LNCAP (cell line): ENCODE data around the gene FKBP11.

ENCODE experiments used
- CTCF ChIP-seq: fragments of 450-650 bp; IDR thresholded peaks from 2 replicates; pipeline ENCODE4 v1.5.1; 2017; ENCODE audit warnings: mild to moderate bottlenecking

FKBP11 gene

GRCh38 chr12:48961331-48961730 is 36.0 kb upstream of the FKBP11 start:
- no peak for TF ChIP-seq CTCF

DNA sequence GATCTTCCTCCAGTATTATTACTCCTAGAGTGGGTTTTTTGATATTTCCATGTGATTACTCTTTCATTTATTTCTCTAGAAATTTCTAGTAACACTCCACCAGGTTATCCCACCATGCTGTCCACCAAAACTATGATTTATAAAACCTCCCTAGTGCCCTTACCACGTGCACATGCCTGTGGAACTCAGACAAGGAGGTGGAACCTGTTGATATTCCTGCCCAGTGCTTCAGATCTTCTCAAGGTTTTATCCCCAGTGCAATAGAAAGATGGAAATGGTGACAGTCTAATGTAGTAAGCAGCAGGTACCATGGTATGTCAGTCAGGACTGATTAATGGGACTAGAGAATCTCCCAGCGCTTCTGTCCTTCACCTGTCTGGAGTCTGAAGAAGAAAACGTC is 35.5 kb upstream of the FKBP11 start:
- no peak for TF ChIP-seq CTCF

GRCh38 chr12:48958049-48958388 is 32.7 kb upstream of the FKBP11 start:
- TF ChIP-seq CTCF: no peak

DNA sequence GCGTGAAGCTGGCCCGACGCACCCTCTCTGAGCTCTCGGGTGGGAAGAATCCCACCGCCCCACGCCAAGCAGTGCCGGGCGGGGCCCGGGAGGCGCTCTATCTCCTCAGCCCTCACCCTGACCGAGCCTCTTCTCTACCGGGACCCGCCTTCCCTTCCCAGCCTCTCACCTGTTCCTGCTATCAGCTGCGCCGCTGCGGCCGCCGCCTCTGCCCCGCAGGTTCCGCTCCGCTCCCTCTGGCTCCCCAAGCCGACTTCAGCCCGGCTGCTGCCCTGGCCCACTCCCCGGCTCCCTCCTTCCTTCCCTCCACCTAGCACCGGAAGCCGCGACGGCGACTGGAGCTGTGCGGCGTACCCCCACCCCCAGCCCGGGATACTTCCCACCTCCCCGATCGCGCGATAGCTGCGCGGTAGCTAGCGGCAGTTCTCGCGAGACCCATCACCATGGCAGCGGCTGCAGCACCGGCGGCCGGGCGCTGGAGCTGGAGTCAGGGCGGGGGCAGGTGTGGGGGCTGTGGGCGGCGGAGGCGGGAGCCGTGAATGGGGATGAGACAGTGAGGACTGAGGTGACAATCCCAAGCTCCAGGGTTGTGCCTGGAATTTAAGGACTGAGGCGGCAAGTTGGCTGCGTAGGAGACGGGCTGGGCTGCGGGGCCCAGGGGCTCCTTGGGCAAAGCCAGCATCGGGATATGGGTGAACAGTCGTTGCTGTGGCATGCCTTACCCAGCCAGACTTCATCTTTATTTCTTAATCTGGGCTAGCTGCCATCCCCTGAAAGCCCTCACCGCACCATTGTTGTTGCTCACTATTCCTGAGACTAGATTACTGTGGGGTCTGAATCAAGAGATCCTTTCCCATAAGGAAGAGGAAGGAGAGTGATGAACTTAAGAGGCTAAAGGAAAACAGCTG is 32.1 kb upstream of the FKBP11 start, which contains the start of gene ARF3:
ARF3 (minus strand) TSS at position 347 of the 908 bp plus-strand sequence. CDS start 16,392 bp downstream, outside the sequence.
- TF ChIP-seq CTCF: no peak

DNA sequence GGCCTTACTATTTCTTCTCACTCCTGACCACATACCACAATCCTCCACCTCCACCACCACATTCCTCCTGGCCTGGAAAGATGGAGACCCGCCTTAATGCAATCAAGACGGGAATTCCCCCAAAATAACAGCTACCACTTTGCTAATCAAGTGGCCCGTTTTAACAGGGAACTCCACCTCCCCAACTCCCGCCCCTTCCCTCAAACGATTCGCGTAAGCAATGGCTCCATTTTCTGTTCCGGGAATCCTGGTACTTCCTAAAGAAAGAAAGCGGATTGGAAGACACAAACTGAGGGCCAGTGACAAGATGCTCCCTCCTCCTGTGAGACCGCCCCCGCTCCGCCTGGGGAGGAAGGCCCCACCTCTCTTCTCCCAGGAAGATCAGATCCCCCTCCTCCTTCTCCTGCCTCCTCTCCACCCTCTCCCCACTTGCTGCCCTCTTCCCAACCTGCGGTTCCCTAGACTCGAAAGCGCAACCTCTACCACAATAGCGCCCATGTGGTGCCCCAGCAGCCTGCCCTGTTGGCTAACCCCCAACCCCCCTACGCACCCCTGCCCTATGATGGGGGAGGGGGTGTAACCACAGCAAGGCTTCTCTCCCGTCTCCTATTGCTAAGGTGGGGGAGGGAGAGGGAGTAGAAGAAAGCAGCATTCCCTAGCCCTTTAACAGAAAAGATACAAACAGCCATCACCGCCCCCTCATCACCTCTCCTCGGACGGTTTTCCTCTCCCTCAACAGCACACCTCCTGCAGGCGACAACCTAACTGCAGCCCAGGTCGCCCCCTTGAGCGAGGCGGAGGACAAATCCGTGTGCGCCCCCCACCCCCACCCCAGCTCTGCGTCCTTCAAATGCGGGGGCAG is 31.2 kb upstream of the FKBP11 start:
- no peak for TF ChIP-seq CTCF

DNA sequence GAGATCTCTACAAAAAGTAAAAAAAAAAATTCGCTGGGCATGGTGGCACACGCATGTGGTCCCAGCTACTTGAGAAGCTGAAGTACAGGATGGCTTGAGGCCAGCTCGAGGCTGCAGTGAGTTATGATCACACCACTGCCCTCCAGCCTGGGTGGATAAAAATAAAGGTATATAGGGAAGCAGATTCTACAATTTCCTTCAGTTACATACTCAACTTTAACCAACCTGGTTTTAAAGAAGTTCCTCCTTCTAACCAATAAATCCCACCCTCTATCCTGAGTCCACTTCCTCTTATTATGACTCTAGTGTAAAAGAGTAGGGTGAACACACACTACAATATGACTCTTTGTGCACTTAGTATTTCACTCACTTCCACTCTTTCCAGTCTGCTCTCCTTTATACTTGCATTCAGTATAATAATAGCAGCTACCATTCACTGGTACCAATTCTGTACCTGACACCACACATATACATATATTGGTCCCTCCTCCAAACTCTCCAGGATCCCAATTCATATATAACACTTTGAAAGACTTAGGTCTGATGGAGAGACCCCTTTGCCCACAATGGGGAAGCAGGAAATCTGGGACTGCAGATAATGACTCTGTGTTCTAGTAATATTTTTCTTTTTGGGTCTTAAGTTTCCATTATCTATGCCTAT is 29.7 kb upstream of the FKBP11 start:
- no peak for TF ChIP-seq CTCF

- TF ChIP-seq CTCF: no peak
Measured at GRCh38 chr12:48954061-48954460, 28.8 kb upstream of the FKBP11 start.
